Cerebellar cortex (tissue), 1 donor: ENCODE data around the gene KCNH6.

ENCODE experiments used
- DNase-seq: peaks from one replicate; pipeline ENCODE4 v3.0.0-alpha.2; 2015; ENCODE audit warnings: low spot score

Gene KCNH6

GRCh38 chr17:63511331-63511730 is 11.8 kb upstream of the KCNH6 start:
- DNase-seq, result no peak

- DNase-seq, result no peak
Measured at GRCh38 chr17:63512388-63512787, 10.8 kb upstream of the KCNH6 start.

- no peak for DNase-seq
Measured at GRCh38 chr17:63512896-63513644, 10.1 kb upstream of the KCNH6 start.

GRCh38 chr17:63514477-63514876 is 8.7 kb upstream of the KCNH6 start:
- DNase-seq, result no peak

GRCh38 chr17:63514974-63515373 is 8.2 kb upstream of the KCNH6 start:
- DNase-seq, result no peak

- DNase-seq, result no peak
Measured at GRCh38 chr17:63515426-63515825, 7.7 kb upstream of the KCNH6 start.

- no peak for DNase-seq
Measured at GRCh38 chr17:63516910-63517824, 6.0 kb upstream of the KCNH6 start.

GRCh38 chr17:63517825-63518534 is 5.2 kb upstream of the KCNH6 start:
- no peak for DNase-seq

GRCh38 chr17:63519116-63519881 is 3.9 kb upstream of the KCNH6 start:
- DNase-seq, result no peak

- no peak for DNase-seq
Measured at GRCh38 chr17:63519972-63520882, 2.9 kb upstream of the KCNH6 start.

- no peak for DNase-seq
Measured at GRCh38 chr17:63524051-63524450, 893 bp downstream of the KCNH6 start.

- no peak for DNase-seq
Measured at GRCh38 chr17:63525190-63525946, 2.2 kb downstream of the KCNH6 start.

- DNase-seq, result no peak
Measured at GRCh38 chr17:63526861-63527260, 3.7 kb downstream of the KCNH6 start.

GRCh38 chr17:63528183-63528582 is 5.0 kb downstream of the KCNH6 start:
- DNase-seq, result no peak

GRCh38 chr17:63529711-63530556 is 6.8 kb downstream of the KCNH6 start:
- DNase-seq, result no peak

GRCh38 chr17:63530557-63531021 is 7.4 kb downstream of the KCNH6 start:
- no peak for DNase-seq

GRCh38 chr17:63531022-63531965 is 8.1 kb downstream of the KCNH6 start:
- no peak for DNase-seq
